NCI-H748 (cell line): Measurements from ENCODE around the gene FAM163A.

Experiments
- DNase-seq: peaks from one replicate; lab custom pipeline; 2025; ENCODE audit not compliant: unreplicated experiment; lab: John Stamatoyannopoulos, UW

Gene FAM163A

GRCh38 chr1:179748772-179749171 is 5.7 kb downstream of the FAM163A start:
- no peak for DNase-seq

GRCh38 chr1:179750630-179751029 is 7.5 kb downstream of the FAM163A start:
- DNase-seq: no peak

GRCh38 chr1:179753061-179753460 is 10.0 kb downstream of the FAM163A start:
- no peak for DNase-seq

DNA sequence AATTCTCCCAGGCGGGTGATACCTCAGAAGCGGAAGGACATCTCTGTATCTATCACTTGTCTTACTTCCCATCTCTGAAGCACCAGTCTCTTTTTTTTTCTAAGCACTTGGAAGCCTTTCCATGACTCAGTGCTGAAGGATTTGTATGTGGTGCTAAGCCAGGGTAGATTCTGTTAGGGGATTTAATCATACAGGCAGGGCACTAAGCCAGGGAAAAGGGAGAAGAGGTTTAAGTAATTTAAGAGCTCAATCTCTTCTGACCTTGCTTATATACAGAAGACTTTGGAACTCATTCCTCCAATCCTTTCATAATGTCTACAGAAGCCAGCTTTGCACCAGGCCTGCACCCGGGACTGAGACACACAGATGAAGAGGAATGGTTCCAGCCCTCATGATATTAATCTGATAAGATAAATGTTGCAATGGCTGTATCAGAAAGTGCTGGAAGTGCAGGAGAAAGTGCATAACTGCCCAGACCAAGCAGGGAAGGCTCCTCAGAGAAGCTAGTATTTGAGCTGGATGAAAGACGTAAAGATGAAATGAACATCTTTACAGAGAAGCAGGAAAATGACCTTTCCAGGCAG is 11.0 kb downstream of the FAM163A start:
- no peak for DNase-seq

DNA sequence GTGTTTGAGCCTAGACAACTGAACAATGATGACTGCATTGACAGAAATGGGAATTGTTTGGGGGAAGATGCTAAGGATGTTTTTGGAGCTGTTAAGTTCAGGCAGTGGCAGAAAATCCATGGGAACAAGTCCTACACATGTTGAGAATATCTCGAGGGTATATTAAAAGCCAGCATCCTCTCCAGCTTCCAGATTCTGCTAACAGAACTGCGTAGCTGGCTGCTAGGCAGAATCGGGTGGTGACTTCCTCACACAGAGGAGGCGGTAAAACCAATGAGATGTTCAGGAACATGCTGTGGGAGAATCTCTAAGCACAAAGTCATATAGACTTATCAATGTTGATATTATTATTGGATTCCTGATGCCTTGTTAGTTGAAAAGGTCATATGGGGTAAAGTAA is 14.8 kb downstream of the FAM163A start:
- DNase-seq: no peak

DNA sequence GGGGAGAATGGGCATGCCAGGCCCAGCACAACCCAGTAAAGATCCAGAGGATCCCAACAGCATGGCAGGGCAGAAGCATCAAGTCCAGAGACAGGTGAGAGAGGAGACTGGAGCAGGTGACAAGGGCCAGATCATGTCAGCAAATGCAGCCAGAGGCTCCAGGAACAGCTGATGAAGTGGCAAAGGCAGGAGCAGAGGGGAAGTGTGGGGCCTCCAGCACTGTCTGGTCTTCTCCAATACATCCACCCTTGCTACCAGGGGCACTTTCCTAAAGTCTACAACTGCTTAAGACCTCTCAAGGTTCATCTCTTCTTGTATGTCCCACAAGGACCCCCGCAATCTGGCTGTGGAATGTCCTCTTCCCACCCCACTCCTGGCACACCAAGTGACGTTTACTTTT is 17.4 kb downstream of the FAM163A start:
- no peak for DNase-seq

- DNase-seq: no peak
Measured at GRCh38 chr1:179761296-179761695, 18.2 kb downstream of the FAM163A start.

DNA sequence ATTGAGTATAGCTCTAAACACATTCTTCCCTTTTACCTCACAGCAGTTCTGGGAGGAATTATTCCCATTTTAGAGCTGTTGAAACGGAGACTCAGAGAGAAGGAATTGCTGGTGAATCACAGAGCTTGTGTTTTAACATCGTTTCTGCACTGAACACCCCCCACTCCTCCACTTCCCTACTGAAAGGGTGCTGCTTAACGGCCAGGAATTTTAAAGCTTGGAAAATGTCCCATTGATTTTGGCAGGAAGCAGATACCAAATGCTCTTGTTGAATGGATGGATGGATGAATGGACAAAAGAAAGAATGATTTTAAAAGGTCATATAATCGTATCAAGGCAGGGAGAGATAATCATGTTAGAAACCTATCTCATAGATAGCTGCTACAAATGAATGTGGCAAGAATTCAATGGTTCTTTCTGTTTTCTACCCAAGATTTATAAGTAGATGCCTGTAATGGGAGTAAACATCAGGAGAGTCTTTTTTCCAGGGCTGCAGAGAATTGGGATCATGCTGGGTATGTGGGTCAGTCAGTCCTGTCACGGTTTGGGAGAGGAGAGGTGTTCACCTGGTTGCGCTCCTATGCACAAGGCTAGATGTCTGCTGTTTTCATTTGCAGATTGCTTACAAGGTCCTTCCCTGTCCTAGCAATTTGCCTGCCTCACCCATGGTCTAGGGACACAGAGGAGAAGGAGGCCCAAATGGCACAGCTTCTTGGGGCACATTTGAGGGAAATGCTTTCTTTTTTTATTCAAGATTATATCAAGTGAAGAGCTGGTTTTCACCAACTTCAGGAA is 19.0 kb downstream of the FAM163A start:
- DNase-seq: no peak

- no peak for DNase-seq
Measured at GRCh38 chr1:179767177-179767581, 24.1 kb downstream of the FAM163A start.

GRCh38 chr1:179767996-179768395 is 24.9 kb downstream of the FAM163A start:
- no peak for DNase-seq

GRCh38 chr1:179770887-179771502 is 27.9 kb downstream of the FAM163A start:
- no peak for DNase-seq

DNA sequence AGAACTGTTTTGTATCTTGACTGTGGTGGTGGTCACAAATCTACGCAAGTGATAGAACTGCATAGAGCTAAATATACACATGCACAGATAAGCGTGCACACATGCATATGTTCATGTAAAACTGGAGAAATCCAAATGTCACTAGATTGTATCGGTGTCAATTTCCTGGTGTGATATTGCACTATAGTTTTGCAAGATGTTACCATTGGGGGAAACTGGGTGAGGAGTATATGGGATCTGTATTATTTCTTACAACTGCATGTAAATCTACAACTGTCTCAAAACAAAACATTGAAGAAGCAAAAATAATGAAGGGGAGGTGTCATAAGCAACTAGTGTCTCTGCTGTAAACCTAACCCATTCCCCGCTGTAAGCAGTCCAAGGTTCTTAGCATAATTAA is 30.2 kb downstream of the FAM163A start:
- no peak for DNase-seq

- DNase-seq: no peak
Measured at GRCh38 chr1:179774000-179774399, 30.9 kb downstream of the FAM163A start.

DNA sequence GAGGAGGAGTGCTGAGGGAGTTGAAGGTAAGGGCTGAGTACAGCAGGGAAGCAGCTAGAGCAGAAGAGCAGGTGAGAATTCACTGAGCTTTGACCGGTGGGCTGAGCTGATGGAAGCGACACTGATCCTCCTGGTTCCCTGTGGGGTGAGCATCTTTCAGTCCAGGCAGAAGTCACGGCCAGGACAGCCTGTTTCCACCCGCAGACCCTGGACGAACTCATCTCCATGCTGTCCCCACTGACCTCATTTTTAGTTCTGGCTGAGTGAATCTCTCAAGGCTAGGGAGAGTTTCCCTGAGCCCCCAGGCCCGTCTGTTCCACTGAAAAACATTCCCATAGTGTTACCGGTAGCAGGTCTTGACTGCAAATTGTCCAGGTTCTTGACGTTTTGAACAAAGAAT is 31.5 kb downstream of the FAM163A start:
- DNase-seq: no peak

DNA sequence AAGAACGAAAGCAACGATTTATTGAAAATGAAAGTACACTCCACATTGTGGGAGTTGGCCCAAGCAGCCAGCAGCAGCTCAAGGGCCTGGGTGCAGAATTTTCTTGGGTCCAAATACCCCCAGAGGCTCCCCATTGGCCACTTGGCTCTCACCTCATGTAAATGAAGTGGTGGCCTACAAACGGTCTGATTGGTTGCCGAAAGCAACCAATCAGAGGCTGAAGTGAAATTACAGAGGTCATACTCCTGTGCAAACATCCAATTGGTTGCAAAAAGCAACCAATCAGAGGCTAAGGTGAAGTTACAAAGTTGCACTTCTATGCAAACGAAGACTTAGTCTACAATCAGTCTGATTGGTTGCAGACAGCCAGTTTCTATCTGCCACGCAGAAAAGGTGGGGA is 31.9 kb downstream of the FAM163A start:
- no peak for DNase-seq

DNA sequence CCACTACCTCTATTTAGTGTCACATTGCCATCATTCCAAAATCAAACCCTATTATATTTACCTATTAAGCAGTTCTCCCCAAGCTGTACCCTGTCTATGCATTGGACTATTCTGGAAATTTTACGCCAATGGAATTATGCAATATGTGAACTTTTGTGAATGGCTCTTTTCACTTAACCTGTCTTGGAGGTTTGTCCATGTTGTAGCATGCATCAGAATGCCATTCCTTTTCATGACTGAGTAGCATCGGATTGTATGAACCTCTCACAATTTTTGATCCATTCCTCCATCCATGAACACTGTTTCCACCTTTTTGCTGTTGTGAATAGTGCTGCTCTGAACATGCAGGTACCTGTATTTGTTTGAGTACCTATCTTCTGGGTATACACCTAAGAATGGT is 33.7 kb downstream of the FAM163A start:
- DNase-seq: no peak

DNA sequence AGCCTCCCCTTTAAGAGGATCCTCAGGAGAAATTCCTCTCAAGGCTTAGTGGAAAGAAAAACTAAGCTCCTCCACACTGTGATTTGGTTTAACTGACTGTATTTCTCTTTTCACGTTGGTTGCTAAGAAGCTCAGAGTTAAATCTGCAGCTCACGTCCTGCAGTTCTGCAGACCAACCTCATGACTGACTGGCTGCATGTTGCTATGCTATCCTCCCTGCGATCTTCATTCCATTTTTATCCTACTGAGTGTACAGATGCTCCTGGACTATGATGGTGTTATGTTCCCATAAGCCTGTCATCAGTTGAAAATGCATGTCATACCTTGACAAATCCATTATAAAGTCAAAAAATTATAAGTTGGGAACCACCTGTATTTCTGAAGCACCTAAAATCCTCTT is 34.6 kb downstream of the FAM163A start:
- DNase-seq: no peak

GRCh38 chr1:179779645-179780272 is 36.7 kb downstream of the FAM163A start:
- no peak for DNase-seq

DNA sequence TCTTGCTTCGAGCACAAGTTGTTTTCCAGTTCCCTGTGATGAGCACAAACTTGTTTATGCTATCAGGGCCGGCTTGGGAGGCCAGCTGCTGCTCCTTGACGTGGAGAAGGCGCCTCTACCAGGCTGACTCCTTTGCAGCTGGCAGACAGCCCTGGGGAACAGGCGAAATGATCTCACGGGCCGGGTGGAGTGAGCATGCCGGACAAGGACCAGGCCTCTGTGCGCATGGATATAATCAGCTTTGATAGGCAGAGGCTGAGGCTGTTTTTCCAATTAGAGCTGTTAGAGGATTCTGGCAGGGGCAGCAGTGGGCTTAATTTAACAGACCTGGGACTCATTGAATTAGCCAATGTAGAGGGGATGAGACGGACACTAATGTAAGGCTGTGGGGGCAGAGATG is 38.9 kb downstream of the FAM163A start:
- DNase-seq: no peak

DNA sequence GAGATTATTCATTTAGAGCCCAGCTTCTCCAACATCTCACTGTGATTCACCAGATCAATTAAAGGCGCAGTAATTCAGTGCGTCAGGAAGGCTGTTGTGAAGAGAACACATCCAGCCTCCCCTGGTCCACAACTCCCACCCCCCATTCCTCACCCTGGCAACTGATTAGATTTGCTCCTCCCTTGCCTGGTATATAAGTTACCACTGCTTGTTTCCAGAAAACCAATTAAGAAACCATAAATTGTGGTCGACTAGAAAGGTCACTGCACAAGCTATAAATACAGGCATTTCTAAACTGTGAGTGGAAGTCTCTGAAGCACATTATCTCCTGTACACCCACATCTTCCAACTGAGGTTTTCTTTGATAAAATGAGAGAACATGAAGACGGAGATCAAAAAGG is 41.9 kb downstream of the FAM163A start:
- no peak for DNase-seq

DNA sequence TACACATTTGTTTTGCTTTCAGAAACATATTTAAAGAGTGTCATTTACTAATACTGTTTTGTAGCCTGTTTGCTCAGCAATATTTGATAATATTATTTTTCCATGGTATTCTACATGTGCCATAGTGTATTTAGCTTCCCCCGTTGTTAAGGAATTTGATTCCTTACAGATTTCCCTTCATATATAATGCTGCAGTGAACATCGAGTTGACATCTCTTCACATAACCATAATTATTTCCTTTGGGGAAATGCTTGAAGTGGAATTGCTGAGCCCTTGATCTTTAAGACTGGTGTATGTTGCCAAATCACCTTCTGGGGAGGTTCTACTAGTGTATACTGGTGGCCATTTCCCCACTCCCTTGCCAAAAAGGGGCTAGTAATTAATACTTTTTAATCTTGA is 42.6 kb downstream of the FAM163A start:
- DNase-seq: no peak
